Measurements from ENCODE around the gene COX7A1.
A peak's percentile ranks its signal among the peaks of the same experiment; 100 is the strongest.
"Not testable (repeated sequence)": the region's sequence is repeated elsewhere in the genome, so short reads cannot be mapped to it uniquely, and the experiment has no call there.

COX7A1 gene

GRCh38 chr19:36152352-36153091, at the start of gene COX7A1:
COX7A1 (minus strand) TSS chr19:36152447; CDS start chr19:36152407, 40 bp downstream.
- Mint-ChIP-seq H3K9me3 (no peaks in the 10 kb centered on the region), H3K27ac (peak within 1 kb of the TSS in 1 of 3 experiments; percentile 40), H3K4me3 (no peak within 1 kb of the TSS), H3K4me1 (peaks cover 14% of the 10 kb centered on the region), H3K36me3 (ENCODE audit: low read depth) (peaks cover 31% of the 10 kb centered on the region), H3K27me3 (ENCODE audit: low read depth) (no peaks in the 10 kb centered on the region)
- TF ChIP-seq CTCF (IDR thresholded peaks at IDR 0.05; ENCODE audit: unreplicated experiment in 3 of 3) = no peak

GRCh38 chr19:36201684-36202083, 49.4 kb upstream of the COX7A1 start:
- no peaks in the 10 kb centered on the region for H3K4me1 Mint-ChIP-seq
- TF ChIP-seq CTCF (IDR thresholded peaks at IDR 0.05; ENCODE audit: unreplicated experiment in 3 of 3) = no peak
- no peak overlapping the region for H3K4me3 Mint-ChIP-seq
- no peaks in the 10 kb centered on the region for H3K27me3 Mint-ChIP-seq (ENCODE audit: low read depth)
- peaks cover 18% of the 10 kb centered on the region for H3K36me3 Mint-ChIP-seq (ENCODE audit: low read depth)
- H3K9me3 Mint-ChIP-seq = no peaks in the 10 kb centered on the region
- no peak overlapping the region for H3K27ac Mint-ChIP-seq

GRCh38 chr19:36198119-36198518, 45.9 kb upstream of the COX7A1 start:
- no peak for TF ChIP-seq CTCF (IDR thresholded peaks at IDR 0.05; ENCODE audit: unreplicated experiment in 3 of 3)
- no peaks in the 10 kb centered on the region for H3K4me1 Mint-ChIP-seq
- peaks cover 29% of the 10 kb centered on the region for H3K36me3 Mint-ChIP-seq (ENCODE audit: low read depth)
- H3K9me3 Mint-ChIP-seq = no peaks in the 10 kb centered on the region
- H3K27ac Mint-ChIP-seq = no peak overlapping the region
- no peak overlapping the region for H3K4me3 Mint-ChIP-seq
- H3K27me3 Mint-ChIP-seq (ENCODE audit: low read depth) = no peaks in the 10 kb centered on the region

GRCh38 chr19:36196249-36196648, 44.0 kb upstream of the COX7A1 start:
- Mint-ChIP-seq H3K27me3 (ENCODE audit: low read depth) (no peaks in the 10 kb centered on the region), H3K4me3 (no peak overlapping the region), H3K36me3 (ENCODE audit: low read depth) (peaks cover 36% of the 10 kb centered on the region), H3K9me3 (no peaks in the 10 kb centered on the region), H3K4me1 (no peaks in the 10 kb centered on the region), H3K27ac (no peak overlapping the region)
- TF ChIP-seq CTCF (IDR thresholded peaks at IDR 0.05; ENCODE audit: unreplicated experiment in 3 of 3) = no peak

- not testable (repeated sequence) for H3K4me1 Mint-ChIP-seq; H3K27me3 Mint-ChIP-seq (ENCODE audit: low read depth); H3K4me3 Mint-ChIP-seq; H3K27ac Mint-ChIP-seq; H3K9me3 Mint-ChIP-seq
- H3K36me3 Mint-ChIP-seq (ENCODE audit: low read depth) = peaks cover 34% of the 10 kb centered on the region
Measured at GRCh38 chr19:36186722-36187121, 34.5 kb upstream of the COX7A1 start.

GRCh38 chr19:36183245-36183628, 31.0 kb upstream of the COX7A1 start:
- no peaks in the 10 kb centered on the region for H3K9me3 Mint-ChIP-seq
- TF ChIP-seq CTCF (IDR thresholded peaks at IDR 0.05; ENCODE audit: unreplicated experiment in 3 of 3) = no peak
- no peak overlapping the region for H3K27ac Mint-ChIP-seq
- H3K27me3 Mint-ChIP-seq (ENCODE audit: low read depth) = no peaks in the 10 kb centered on the region
- peaks cover 28% of the 10 kb centered on the region for H3K36me3 Mint-ChIP-seq (ENCODE audit: low read depth)
- no peak overlapping the region for H3K4me3 Mint-ChIP-seq
- H3K4me1 Mint-ChIP-seq = no peaks in the 10 kb centered on the region
